Measurements from ENCODE around the gene PRRG2.
A peak's percentile ranks its signal among the peaks of the same experiment; 100 is the strongest.
"Not testable (repeated sequence)": the region's sequence is repeated elsewhere in the genome, so short reads cannot be mapped to it uniquely, and the experiment has no call there.

Gene PRRG2

DNA sequence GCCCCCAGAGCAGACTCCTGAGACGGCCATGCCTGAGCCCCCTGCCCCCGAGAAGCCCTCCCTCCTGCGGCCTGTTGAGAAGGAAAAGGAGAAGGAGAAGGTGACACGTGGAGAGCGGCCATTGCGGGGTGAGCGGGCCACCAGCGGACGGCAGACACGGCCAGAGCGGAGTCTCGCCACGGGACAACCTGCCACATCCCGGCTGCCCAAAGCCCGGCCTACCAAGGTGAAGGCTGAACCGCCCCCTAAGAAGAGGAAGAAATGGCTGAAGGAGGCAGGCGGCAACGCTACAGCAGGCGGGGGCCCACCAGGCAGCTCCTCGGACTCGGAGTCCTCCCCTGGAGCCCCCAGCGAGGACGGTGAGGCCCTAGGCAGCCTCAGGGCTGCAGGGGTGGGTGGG, 34.7 kb downstream of the PRRG2 start:
- TF ChIP-seq, protein P1, sequence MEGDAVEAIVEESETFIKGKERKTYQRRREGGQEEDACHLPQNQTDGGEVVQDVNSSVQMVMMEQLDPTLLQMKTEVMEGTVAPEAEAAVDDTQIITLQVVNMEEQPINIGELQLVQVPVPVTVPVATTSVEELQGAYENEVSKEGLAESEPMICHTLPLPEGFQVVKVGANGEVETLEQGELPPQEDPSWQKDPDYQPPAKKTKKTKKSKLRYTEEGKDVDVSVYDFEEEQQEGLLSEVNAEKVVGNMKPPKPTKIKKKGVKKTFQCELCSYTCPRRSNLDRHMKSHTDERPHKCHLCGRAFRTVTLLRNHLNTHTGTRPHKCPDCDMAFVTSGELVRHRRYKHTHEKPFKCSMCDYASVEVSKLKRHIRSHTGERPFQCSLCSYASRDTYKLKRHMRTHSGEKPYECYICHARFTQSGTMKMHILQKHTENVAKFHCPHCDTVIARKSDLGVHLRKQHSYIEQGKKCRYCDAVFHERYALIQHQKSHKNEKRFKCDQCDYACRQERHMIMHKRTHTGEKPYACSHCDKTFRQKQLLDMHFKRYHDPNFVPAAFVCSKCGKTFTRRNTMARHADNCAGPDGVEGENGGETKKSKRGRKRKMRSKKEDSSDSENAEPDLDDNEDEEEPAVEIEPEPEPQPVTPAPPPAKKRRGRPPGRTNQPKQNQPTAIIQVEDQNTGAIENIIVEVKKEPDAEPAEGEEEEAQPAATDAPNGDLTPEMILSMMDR (conservative IDR thresholded peaks at IDR 0.05) = no peak

DNA sequence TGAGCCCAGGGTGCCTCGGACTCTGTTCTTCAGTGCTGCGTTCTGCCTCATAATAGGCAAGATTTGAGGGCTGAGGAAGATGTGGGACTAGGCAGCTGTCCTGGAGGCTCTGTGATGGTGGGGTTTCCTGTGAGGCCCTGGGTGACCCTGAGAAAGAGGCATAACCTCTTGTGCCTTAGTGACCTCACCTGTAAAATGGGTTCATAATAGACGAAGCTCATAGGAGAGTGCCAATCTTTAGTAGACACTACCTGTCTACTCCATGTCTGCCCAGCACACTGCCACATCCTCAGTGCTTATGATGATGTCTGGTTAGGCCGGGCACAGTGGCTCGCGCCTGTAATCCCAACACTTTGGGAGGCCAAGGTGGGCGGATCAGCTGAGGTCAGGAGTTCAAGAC, 35.4 kb downstream of the PRRG2 start:
- TF ChIP-seq, protein P1 (conservative IDR thresholded peaks at IDR 0.05) = no peak

More for the DNA sequence above, 34.7 kb downstream of the PRRG2 start:
- H3K27ac ChIP-seq = no peak overlapping the region

DNA sequence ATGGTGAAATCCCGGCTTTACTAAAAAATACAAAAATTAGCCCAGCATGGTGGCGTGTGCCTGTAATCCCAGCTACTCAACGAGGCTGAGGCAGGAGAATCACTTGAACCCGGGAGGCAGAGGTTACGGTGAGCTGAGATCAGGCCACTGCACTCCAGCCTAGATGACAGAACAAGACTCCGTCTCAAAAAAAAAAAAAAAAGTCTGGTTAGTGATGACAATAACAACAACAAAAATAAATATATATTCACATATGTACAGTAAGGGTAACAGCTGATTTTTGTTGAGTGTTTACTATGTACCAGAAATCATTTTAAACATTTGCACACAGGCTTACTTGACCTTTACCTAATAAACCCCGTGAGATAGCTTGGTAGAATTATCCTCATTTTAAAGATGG, 35.8 kb downstream of the PRRG2 start:
- H3K27ac ChIP-seq = no peak overlapping the region
- TF ChIP-seq, protein P1 (conservative IDR thresholded peaks at IDR 0.05) = no peak

More for the DNA sequence above, 35.4 kb downstream of the PRRG2 start:
- no peak overlapping the region for H3K27ac ChIP-seq

DNA sequence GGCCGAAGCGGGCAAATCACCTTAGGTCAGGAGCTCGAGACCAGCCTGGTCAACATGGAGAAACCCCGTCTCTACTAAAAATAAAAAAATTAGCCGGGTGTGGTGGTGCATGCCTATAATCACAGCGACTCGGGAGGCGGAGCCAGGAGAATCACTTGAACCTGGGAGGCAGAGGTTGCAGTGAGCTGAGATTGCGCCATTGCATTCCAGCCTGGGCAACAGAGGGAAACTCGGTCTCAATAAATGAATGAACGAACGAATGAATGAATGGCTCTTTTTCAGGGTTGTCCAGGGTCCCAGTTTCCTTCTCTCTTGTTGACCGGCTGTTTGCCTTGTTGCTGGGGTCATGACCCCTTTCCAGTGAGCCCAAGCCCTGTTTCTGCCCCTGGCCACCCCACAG, 36.7 kb downstream of the PRRG2 start:
- not testable (repeated sequence) for H3K27ac ChIP-seq

DNA sequence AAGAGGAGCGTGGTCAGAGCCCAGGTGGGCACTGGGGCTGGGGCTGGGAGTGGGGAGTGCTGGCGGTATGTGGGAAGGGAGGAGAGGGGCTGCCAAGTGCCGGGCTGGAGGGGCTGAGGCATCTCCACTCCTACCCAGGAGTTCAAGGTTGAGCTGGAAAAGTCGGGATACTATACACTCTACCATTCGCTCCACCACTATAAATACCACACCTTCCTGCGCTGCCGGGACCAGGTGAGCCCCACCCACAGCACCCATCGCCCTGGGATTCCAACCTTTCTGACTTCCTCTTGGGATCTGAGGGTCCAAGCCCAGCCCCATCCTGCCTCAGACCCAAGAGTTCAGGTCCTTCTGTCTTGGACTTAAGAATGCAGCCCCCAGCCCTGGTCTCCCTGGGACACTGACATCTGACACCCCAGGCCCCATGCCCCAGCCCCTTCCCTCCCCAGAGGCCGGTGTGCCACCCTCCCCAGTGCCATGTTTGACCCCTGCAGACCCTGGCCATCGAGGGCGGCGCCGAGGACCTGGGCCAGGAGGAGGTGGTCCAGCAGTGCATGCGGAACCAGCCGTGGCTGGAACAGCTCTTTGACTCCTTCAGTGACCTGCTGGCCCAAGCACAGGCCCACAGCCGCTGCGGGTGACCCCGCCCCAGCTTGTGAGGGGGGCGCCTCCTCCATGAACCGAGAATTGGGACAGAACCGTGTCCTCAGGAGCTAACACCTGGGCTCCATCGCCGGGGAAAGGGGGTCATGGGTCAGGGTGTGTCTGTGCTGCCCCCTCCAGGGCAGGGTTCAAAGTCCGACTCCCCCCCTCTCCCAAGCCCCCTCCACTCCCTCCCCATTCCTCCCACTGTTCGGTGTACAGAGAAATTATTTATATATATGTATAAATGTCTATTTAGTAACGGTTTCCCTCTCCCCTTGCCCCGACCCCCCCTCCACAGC, 44.1 kb downstream of the PRRG2 start:
- no peak overlapping the region for H3K27ac ChIP-seq
- TF ChIP-seq, protein P1 (conservative IDR thresholded peaks at IDR 0.05) = no peak

DNA sequence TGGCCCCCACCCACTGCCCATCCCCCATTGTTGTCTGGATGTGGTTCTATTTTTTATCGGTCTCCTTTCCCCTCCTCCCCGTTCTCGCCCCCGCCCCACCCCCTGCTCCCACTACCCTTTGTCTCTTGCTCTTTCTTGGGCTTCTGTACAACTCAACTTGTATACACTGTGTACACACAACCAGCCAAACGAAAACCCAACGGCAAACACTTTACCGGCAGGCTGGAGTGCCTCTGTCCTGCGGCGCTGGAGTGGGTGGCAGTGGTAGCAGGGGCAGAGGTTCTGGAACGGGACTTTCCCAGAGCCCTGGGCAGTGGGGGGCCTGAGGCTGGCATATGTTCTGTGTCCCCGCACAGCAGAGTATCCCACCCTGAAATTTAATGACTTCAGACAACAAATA, 45.1 kb downstream of the PRRG2 start:
- TF ChIP-seq, protein P1 (conservative IDR thresholded peaks at IDR 0.05) = no peak
- no peak overlapping the region for H3K27ac ChIP-seq

DNA sequence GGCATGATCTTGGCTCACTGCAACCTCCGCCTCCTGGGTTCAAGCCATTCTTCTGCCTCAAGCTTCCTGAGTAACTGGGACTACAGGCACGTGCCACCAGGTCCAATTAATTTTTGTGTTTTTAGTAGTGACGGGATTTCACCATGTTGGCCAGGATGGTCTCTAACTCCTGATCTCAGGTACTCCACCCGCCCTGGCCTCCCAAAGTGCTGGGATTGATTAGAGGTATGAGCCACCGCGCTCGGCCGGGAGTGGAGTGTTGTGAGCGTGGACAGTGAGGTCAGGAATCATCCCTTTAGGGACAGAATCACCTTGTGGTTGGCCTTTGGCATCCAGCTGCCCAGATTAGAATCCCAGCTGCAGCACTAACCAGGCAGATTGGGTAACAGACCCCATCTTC, 48.5 kb downstream of the PRRG2 start:
- TF ChIP-seq, protein P1 (conservative IDR thresholded peaks at IDR 0.05) = no peak
- H3K27ac ChIP-seq = peak overlapping the region; percentile 80

DNA sequence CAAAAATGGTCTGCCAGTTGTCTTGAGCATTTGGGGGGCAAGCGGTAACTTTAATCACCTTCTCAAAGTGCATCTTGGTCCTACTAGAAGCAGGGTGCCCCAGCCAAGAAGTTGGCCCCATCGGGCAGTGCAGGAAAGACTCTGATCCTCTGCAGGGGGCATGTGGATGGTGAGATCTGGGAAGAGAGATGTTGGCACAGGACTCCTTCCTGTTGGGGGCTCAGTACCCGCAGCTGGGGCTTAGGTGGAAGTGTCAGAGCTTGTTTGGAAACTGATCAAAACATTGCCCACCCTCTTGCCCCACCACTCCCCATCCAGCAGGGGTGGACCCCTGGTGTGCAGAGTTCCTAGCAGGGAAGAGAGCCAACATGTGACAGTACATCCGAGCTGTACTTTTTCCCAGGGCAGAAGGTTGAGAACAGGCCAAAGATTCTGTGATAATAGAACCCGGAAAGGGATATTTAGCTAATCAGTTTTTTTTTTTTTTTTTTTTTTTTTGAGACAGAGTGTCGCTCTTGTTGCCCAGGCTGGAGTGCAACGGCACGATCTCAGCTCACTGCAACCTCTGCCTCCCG, 50.0 kb downstream of the PRRG2 start:
- TF ChIP-seq, protein P1 (conservative IDR thresholded peaks at IDR 0.05) = no peak
- H3K27ac ChIP-seq = peak overlapping the region; percentile 80

All from VCaP (cell line).